Measurements from ENCODE around the gene ISM1.

GRCh38 chr20:13280609-13281324 is 59.7 kb downstream of the ISM1 start:
- TF ChIP-seq, protein P1, sequence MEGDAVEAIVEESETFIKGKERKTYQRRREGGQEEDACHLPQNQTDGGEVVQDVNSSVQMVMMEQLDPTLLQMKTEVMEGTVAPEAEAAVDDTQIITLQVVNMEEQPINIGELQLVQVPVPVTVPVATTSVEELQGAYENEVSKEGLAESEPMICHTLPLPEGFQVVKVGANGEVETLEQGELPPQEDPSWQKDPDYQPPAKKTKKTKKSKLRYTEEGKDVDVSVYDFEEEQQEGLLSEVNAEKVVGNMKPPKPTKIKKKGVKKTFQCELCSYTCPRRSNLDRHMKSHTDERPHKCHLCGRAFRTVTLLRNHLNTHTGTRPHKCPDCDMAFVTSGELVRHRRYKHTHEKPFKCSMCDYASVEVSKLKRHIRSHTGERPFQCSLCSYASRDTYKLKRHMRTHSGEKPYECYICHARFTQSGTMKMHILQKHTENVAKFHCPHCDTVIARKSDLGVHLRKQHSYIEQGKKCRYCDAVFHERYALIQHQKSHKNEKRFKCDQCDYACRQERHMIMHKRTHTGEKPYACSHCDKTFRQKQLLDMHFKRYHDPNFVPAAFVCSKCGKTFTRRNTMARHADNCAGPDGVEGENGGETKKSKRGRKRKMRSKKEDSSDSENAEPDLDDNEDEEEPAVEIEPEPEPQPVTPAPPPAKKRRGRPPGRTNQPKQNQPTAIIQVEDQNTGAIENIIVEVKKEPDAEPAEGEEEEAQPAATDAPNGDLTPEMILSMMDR (IDR thresholded peaks at IDR 0.05; ENCODE audit: poor library complexity, severe bottlenecking): no peak
- TF ChIP-seq EP300 (conservative IDR thresholded peaks at IDR 0.05; ENCODE audit: poor library complexity, severe bottlenecking): no peak
- TF ChIP-seq, protein P2, sequence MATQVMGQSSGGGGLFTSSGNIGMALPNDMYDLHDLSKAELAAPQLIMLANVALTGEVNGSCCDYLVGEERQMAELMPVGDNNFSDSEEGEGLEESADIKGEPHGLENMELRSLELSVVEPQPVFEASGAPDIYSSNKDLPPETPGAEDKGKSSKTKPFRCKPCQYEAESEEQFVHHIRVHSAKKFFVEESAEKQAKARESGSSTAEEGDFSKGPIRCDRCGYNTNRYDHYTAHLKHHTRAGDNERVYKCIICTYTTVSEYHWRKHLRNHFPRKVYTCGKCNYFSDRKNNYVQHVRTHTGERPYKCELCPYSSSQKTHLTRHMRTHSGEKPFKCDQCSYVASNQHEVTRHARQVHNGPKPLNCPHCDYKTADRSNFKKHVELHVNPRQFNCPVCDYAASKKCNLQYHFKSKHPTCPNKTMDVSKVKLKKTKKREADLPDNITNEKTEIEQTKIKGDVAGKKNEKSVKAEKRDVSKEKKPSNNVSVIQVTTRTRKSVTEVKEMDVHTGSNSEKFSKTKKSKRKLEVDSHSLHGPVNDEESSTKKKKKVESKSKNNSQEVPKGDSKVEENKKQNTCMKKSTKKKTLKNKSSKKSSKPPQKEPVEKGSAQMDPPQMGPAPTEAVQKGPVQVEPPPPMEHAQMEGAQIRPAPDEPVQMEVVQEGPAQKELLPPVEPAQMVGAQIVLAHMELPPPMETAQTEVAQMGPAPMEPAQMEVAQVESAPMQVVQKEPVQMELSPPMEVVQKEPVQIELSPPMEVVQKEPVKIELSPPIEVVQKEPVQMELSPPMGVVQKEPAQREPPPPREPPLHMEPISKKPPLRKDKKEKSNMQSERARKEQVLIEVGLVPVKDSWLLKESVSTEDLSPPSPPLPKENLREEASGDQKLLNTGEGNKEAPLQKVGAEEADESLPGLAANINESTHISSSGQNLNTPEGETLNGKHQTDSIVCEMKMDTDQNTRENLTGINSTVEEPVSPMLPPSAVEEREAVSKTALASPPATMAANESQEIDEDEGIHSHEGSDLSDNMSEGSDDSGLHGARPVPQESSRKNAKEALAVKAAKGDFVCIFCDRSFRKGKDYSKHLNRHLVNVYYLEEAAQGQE (IDR thresholded peaks at IDR 0.05; ENCODE audit: borderline replicate concordance): no peak
- TF ChIP-seq SMC3 (conservative IDR thresholded peaks at IDR 0.05; ENCODE audit: poor library complexity): no peak
- no peak for TF ChIP-seq POLR2AphosphoS5 (IDR thresholded peaks at IDR 0.05)
- no peak for TF ChIP-seq TAF1 (IDR thresholded peaks at IDR 0.05; ENCODE audit: low read depth)
- TF ChIP-seq RAD21 (conservative IDR thresholded peaks at IDR 0.05): no peak
- TF ChIP-seq EZH2 (IDR thresholded peaks at IDR 0.05; ENCODE audit: borderline replicate concordance, insufficient read depth, low read length, poor library complexity, severe bottlenecking): no peak
- no peak for TF ChIP-seq MXI1 (conservative IDR thresholded peaks at IDR 0.05; ENCODE audit: poor library complexity, severe bottlenecking)

Measured in neural cell (in vitro differentiated cells).